ENCODE data around the gene TIPARP. TPM values are rescaled to one million over a fixed set of nuclear protein-coding genes. Genes with fewer than 3 reads are reported as not detected.

TIPARP gene
- total RNA-seq, 1 experiment from 2014 or later: 116 TPM

- CTCF ChIA-PET: no interaction called here
- no peaks in the 10 kb centered on the region for H3K27me3 ChIP-seq (replicated peaks; ENCODE audit: insufficient read depth, low read depth, low read length, poor library complexity)
- no peak overlapping the region for H3K27ac ChIP-seq (ENCODE audit: low read depth, low read length, poor library complexity, severe bottlenecking)
- POLR2A ChIA-PET (ENCODE audit: low non-redundant PET): no interaction called here
- H3K4me3 ChIP-seq (ENCODE audit: low read depth, low read length, poor library complexity, severe bottlenecking): no peak overlapping the region
- no peak for TF ChIP-seq CTCF (conservative IDR thresholded peaks at IDR 0.05; ENCODE audit: low read depth, low read length)
- TF ChIP-seq EZH2 (IDR thresholded peaks at IDR 0.05; ENCODE audit: borderline replicate concordance, low read depth, low read length, poor library complexity, severe bottlenecking): no peak
- no peak for DNase-seq (ENCODE audit: low spot score)
- no peaks in the 10 kb centered on the region for H3K36me3 ChIP-seq (ENCODE audit: insufficient read depth, low read length, poor library complexity, severe bottlenecking)
- BruUV-seq (replicated peaks): no TSS peak
- peaks cover 29% of the 10 kb centered on the region for H3K4me1 ChIP-seq (ENCODE audit: insufficient read depth, low read length, poor library complexity, severe bottlenecking)
- no peaks in the 10 kb centered on the region for H3K9me3 ChIP-seq (ENCODE audit: low read depth, low read length, poor library complexity, severe bottlenecking)
- intact Hi-C loops (cut with micrococcal nuclease; ENCODE audit: unreplicated experiment): no loop called here
These were observed 9.1 kb upstream of the TIPARP start for GRCh38 chr3:156665291-156665690.

- TF ChIP-seq CTCF (conservative IDR thresholded peaks at IDR 0.05; ENCODE audit: low read depth, low read length): no peak
- TF ChIP-seq EZH2 (IDR thresholded peaks at IDR 0.05; ENCODE audit: borderline replicate concordance, low read depth, low read length, poor library complexity, severe bottlenecking): no peak
- Histone ChIP-seq H3K9me3 (ENCODE audit: low read depth, low read length, poor library complexity, severe bottlenecking) (no peaks in the 10 kb centered on the region), H3K4me3 (ENCODE audit: low read depth, low read length, poor library complexity, severe bottlenecking) (no peak overlapping the region), H3K27me3 (replicated peaks; ENCODE audit: insufficient read depth, low read depth, low read length, poor library complexity) (no peaks in the 10 kb centered on the region), H3K27ac (ENCODE audit: low read depth, low read length, poor library complexity, severe bottlenecking) (no peak overlapping the region), H3K4me1 (ENCODE audit: insufficient read depth, low read length, poor library complexity, severe bottlenecking) (peaks cover 29% of the 10 kb centered on the region), H3K36me3 (ENCODE audit: insufficient read depth, low read length, poor library complexity, severe bottlenecking) (no peaks in the 10 kb centered on the region)
- ChIA-PET CTCF (no interaction called here), POLR2A (ENCODE audit: low non-redundant PET) (no interaction called here)
- intact Hi-C loops (cut with micrococcal nuclease; ENCODE audit: unreplicated experiment): no loop called here
- no TSS peak for BruUV-seq (replicated peaks)
- DNase-seq (ENCODE audit: low spot score): no peak
These were observed 8.3 kb upstream of the TIPARP start for GRCh38 chr3:156666073-156666472.

GRCh38 chr3:156668073-156668763 lies 6.2 kb upstream of the TIPARP start:
- ChIA-PET POLR2A (ENCODE audit: low non-redundant PET) (interaction anchor here (0.6 kb wide), 1 partner anchor 54 kb away, joined by 3 read pairs; no protein-coding TSS in a partner anchor), CTCF (no interaction called here)
- Histone ChIP-seq H3K9me3 (ENCODE audit: low read depth, low read length, poor library complexity, severe bottlenecking) (no peaks in the 10 kb centered on the region), H3K36me3 (ENCODE audit: insufficient read depth, low read length, poor library complexity, severe bottlenecking) (no peaks in the 10 kb centered on the region), H3K27me3 (replicated peaks; ENCODE audit: insufficient read depth, low read depth, low read length, poor library complexity) (no peaks in the 10 kb centered on the region), H3K4me1 (ENCODE audit: insufficient read depth, low read length, poor library complexity, severe bottlenecking) (peaks cover 29% of the 10 kb centered on the region), H3K4me3 (ENCODE audit: low read depth, low read length, poor library complexity, severe bottlenecking) (no peak overlapping the region), H3K27ac (ENCODE audit: low read depth, low read length, poor library complexity, severe bottlenecking) (peak overlapping the region; percentile 33)
- BruUV-seq (replicated peaks): no TSS peak
- TF ChIP-seq CTCF (conservative IDR thresholded peaks at IDR 0.05; ENCODE audit: low read depth, low read length): no peak
- peak; percentile 41 for DNase-seq (ENCODE audit: low spot score)
- intact Hi-C loops (cut with micrococcal nuclease; ENCODE audit: unreplicated experiment): no loop called here

Data from A673 (cell line).